ENCODE results near the gene INTS2.

The INTS2 gene

DNA sequence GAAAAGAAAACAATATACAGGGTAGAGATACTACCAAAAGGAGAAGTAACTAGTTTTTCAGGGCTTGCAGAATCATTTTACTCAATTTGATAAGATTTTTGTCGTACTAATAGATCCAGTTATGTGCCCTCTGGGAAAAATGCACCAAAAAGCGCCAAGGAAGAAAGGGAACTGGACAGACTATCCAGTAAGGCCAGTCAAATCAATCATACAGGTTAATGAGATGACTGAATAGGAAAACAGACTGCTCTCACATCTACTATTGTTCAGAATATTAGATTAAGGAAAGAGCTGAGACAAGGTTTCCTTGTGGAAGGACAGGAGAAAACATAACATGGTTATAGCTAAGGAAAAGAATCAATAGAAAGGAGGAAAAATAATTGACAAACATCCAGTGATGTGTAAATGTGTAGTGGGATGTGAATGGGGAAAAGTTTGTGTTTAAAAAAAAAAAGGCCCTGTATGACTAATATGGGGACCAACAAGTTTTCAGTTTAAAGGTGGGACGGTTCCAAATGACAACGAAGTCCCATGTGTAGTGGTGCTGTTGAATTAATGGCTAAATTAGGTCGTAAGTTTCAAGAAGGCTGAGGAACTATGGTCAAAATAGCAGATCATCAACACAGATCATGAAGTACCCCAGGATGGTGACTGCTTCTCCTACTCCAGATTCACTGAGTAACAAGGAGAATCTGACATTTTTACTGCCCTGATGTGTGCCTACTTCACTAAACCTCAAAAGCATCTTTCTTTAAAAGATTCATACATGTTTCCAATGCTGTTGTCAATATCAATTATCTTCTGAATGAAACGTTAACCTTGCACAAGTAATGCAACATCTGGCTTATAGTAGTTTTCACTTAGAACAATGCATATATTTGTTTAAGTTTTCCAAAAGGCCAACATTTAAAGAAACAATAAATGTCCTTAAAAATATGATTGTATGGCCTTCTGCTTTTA, 105.2 kb downstream of the INTS2 start:
- TF ChIP-seq GATA2 (IDR thresholded peaks at IDR 0.05; ENCODE audit: low read depth, low read length) (no peak), GATA3 (IDR thresholded peaks at IDR 0.05; ENCODE audit: low read depth, low read length) (no peak)

DNA sequence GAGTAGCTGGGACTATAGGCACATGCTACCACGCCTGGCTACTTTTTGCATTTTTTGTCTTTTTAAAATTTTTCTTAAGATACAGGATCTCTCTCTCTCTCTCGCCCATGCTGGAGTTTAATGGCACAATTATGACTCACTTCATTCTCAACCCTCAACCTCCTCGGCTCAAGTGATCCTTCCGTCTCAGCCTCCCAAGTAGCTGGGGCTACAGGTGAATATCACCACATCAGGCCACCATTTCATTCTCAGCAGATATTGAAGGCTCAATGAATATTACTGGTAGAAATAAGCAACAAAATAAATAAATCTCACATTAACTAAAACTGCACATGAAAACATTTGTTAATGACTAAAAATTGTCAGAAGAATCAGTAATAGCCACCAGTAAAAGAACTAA, 106.1 kb downstream of the INTS2 start:
- TF ChIP-seq GATA3 (IDR thresholded peaks at IDR 0.05; ENCODE audit: low read depth, low read length), result no peak
- TF ChIP-seq GATA2 (IDR thresholded peaks at IDR 0.05; ENCODE audit: low read depth, low read length), result no peak

DNA sequence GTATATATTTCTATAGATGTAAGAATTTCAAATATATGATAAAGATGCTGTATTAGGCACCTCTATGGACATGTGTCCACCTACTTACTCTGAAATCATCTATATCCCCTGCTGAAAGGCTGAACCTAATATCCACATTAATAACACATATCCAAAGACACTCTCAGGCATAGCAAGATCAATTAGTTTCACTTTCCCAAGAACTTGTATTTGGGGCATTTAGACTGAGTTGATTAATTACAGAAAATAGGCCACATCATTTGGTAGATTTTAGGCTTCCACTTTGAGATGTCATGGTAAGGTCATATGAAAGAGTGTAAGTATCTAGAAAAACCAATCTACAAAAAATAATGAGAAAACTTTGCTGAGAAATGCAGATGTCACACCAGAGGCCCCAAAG, 109.6 kb downstream of the INTS2 start:
- TF ChIP-seq GATA3 (IDR thresholded peaks at IDR 0.05; ENCODE audit: low read depth, low read length) (no peak), GATA2 (IDR thresholded peaks at IDR 0.05; ENCODE audit: low read depth, low read length) (no peak)

DNA sequence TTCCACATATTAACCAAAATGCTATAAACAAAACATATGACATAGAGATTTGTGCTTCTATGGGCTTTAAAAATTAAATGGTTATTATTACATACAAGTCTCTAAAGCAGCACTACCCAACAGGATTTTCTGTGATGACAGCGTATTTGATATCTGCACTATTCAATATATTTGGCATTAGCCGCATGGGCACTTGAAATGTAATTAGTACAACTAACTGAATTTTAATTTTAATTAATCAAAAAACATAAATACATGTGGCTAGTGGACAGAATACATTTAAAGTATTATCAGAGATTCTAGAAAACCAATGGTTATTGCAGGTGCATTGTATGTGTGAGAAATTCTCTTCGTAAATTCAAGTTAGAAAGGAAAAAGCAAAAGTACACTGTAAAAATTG, 110.3 kb downstream of the INTS2 start:
- TF ChIP-seq GATA2 (IDR thresholded peaks at IDR 0.05; ENCODE audit: low read depth, low read length), result no peak

DNA sequence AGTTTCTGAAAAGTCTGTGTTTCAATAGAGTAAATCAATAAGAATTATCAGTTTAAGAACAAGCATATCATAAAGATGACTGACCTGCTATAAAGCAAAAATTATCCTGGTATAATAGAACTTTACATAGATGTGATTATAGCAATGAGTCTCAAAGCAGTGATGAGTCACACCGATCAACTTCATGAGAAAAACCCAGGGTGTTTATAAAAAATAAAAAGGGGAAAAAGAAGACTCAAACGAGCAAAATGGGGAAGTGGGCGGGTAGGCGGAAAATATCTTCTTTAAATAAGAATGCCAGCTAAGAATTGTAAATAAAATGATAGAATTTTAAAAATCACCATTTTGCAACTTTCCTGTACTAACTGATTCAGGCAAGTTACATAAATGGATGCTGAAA, 111.2 kb downstream of the INTS2 start:
- TF ChIP-seq GATA3 (IDR thresholded peaks at IDR 0.05; ENCODE audit: low read depth, low read length) (no peak), GATA2 (IDR thresholded peaks at IDR 0.05; ENCODE audit: low read depth, low read length) (no peak)

DNA sequence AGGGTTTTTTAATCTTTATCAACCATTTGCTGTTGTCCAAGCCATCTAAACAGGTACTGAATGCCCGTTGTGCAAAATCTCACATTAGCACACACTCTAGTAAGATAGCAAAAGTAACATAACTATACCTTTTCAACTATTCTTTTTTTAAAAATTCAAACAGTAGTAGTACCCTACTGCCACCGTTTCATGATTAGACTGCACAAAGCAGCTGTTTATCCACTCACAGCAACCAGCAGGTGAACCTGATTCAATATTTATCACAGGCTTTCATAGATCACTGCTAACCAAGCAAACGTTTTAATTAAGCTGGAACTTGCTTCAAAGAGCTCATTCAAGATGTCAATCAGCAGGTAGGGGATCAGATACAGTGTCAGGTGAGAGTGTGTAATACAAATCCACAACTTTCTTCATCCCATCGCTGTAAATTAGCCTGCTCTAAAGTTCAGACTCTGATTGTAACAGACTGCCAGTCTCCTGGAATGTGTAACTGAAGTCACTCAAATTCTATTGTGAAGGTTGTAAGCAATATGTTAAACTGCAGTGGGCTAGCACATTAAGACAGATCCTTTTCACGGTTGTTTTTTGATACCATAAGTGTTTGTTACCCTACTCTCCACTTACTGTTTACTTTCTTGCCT, 111.8 kb downstream of the INTS2 start:
- TF ChIP-seq GATA2 (IDR thresholded peaks at IDR 0.05; ENCODE audit: low read depth, low read length) (no peak), GATA3 (IDR thresholded peaks at IDR 0.05; ENCODE audit: low read depth, low read length) (no peak)

Data from SH-SY5Y (cell line).